Measurements from ENCODE around the gene RAB35.

RAB35 gene

GRCh38 chr12:120150919-120151525, 34.5 kb upstream of the RAB35 start:
- no peak overlapping the region for H3K27ac ChIP-seq (ENCODE audit: low read depth, low read length)
- TF ChIP-seq EZH2phosphoT487 (conservative IDR thresholded peaks at IDR 0.05; ENCODE audit: low read length), result no peak
- TF ChIP-seq CTCF (IDR thresholded peaks at IDR 0.05; ENCODE audit: insufficient read depth, low read length, poor library complexity, severe bottlenecking), result no peak
- no peaks in the 10 kb centered on the region for H3K9me2 ChIP-seq (replicated peaks; ENCODE audit: insufficient read depth, low read length)
- no peaks in the 10 kb centered on the region for H3K9me3 ChIP-seq (ENCODE audit: insufficient read depth, low read length)
- H3K27me3 ChIP-seq (ENCODE audit: low read length), result no peaks in the 10 kb centered on the region
- no peaks in the 10 kb centered on the region for H4K20me1 ChIP-seq (ENCODE audit: low read depth, low read length)
- H3K79me2 ChIP-seq (ENCODE audit: insufficient read depth, low read length), result no peaks in the 10 kb centered on the region
- H2AFZ ChIP-seq (ENCODE audit: low read depth, low read length, severe bottlenecking), result no peak overlapping the region
- no peaks in the 10 kb centered on the region for H3F3A ChIP-seq (ENCODE audit: insufficient read depth)
- no peak overlapping the region for H3K4me3 ChIP-seq (ENCODE audit: insufficient read depth, low read length, poor library complexity, severe bottlenecking)
- no peak overlapping the region for H3K4me2 ChIP-seq (ENCODE audit: low read depth, low read length, poor library complexity, severe bottlenecking)
- H3K36me3 ChIP-seq (ENCODE audit: low read length), result peaks cover 19% of the 10 kb centered on the region; the same call in 1 of the 2 replicates
- no peak overlapping the region for H3K9ac ChIP-seq (ENCODE audit: low read length)

- no peaks in the 10 kb centered on the region for H3K9me3 ChIP-seq (ENCODE audit: insufficient read depth, low read length)
- TF ChIP-seq CTCF (IDR thresholded peaks at IDR 0.05; ENCODE audit: insufficient read depth, low read length, poor library complexity, severe bottlenecking) (no peak), EZH2phosphoT487 (conservative IDR thresholded peaks at IDR 0.05; ENCODE audit: low read length) (no peak)
These were observed 31.5 kb upstream of the RAB35 start for GRCh38 chr12:120148011-120148410.

GRCh38 chr12:120145164-120145563, 28.6 kb upstream of the RAB35 start:
- H3K9me3 ChIP-seq (ENCODE audit: insufficient read depth, low read length), result no peaks in the 10 kb centered on the region
- H3F3A ChIP-seq (ENCODE audit: insufficient read depth), result no peaks in the 10 kb centered on the region
- peaks cover 22% of the 10 kb centered on the region for H3K36me3 ChIP-seq (ENCODE audit: low read length)
- TF ChIP-seq EZH2phosphoT487 (conservative IDR thresholded peaks at IDR 0.05; ENCODE audit: low read length), result no peak
- no peak for TF ChIP-seq CTCF (IDR thresholded peaks at IDR 0.05; ENCODE audit: insufficient read depth, low read length, poor library complexity, severe bottlenecking)
- H3K9ac ChIP-seq (ENCODE audit: low read length), result no peak overlapping the region
- no peak overlapping the region for H3K4me2 ChIP-seq (ENCODE audit: low read depth, low read length, poor library complexity, severe bottlenecking)
- H4K20me1 ChIP-seq (ENCODE audit: low read depth, low read length), result no peaks in the 10 kb centered on the region
- no peak overlapping the region for H2AFZ ChIP-seq (ENCODE audit: low read depth, low read length, severe bottlenecking)
- no peak overlapping the region for H3K27ac ChIP-seq (ENCODE audit: low read depth, low read length)
- H3K79me2 ChIP-seq (ENCODE audit: insufficient read depth, low read length), result no peaks in the 10 kb centered on the region
- no peak overlapping the region for H3K4me3 ChIP-seq (ENCODE audit: insufficient read depth, low read length, poor library complexity, severe bottlenecking)
- H3K9me2 ChIP-seq (replicated peaks; ENCODE audit: insufficient read depth, low read length), result no peaks in the 10 kb centered on the region
- H3K27me3 ChIP-seq (ENCODE audit: low read length), result no peaks in the 10 kb centered on the region

More at GRCh38 chr12:120148011-120148410, 31.5 kb upstream of the RAB35 start:
- no peak overlapping the region for H3K4me2 ChIP-seq (ENCODE audit: low read depth, low read length, poor library complexity, severe bottlenecking)
- no peaks in the 10 kb centered on the region for H3K79me2 ChIP-seq (ENCODE audit: insufficient read depth, low read length)
- no peaks in the 10 kb centered on the region for H4K20me1 ChIP-seq (ENCODE audit: low read depth, low read length)
- H3K27ac ChIP-seq (ENCODE audit: low read depth, low read length), result no peak overlapping the region
- H3K9ac ChIP-seq (ENCODE audit: low read length), result no peak overlapping the region
- no peak overlapping the region for H2AFZ ChIP-seq (ENCODE audit: low read depth, low read length, severe bottlenecking)
- no peak overlapping the region for H3K4me3 ChIP-seq (ENCODE audit: insufficient read depth, low read length, poor library complexity, severe bottlenecking)
- H3K9me2 ChIP-seq (replicated peaks; ENCODE audit: insufficient read depth, low read length), result no peaks in the 10 kb centered on the region
- no peaks in the 10 kb centered on the region for H3K27me3 ChIP-seq (ENCODE audit: low read length)
- H3K36me3 ChIP-seq (ENCODE audit: low read length), result peaks cover 19% of the 10 kb centered on the region
- H3F3A ChIP-seq (ENCODE audit: insufficient read depth), result no peaks in the 10 kb centered on the region
